Ishikawa (cell line): ENCODE measurements around the gene TRIP6.

Source experiments
- CEBPB ChIP-seq: IDR thresholded peaks from 2 replicates; pipeline ENCODE4 v1.6.1; 2012
- CREB1 ChIP-seq: IDR thresholded peaks from 2 replicates; pipeline ENCODE4 v1.6.1; 2012; ENCODE audit warnings: low read depth
- EGR1 ChIP-seq: IDR thresholded peaks from 2 replicates; pipeline ENCODE4 v1.6.1; 2012
- EP300 ChIP-seq: IDR thresholded peaks from 2 replicates; pipeline ENCODE4 v1.6.1; 2012; ENCODE audit warnings: borderline replicate concordance
- FOXM1 ChIP-seq: IDR thresholded peaks from 2 replicates; pipeline ENCODE4 v1.6.1; 2012; ENCODE audit warnings: low read depth, borderline replicate concordance
- MAX ChIP-seq: IDR thresholded peaks from 2 replicates; pipeline ENCODE4 v1.6.1; 2012
- NFIC ChIP-seq: IDR thresholded peaks from 2 replicates; pipeline ENCODE4 v1.6.1; 2012
- RAD21 ChIP-seq: IDR thresholded peaks from 2 replicates; pipeline ENCODE4 v1.6.1; 2012; ENCODE audit warnings: low read depth
- REST ChIP-seq: IDR thresholded peaks from 2 replicates; pipeline ENCODE4 v1.6.1; 2012; ENCODE audit warnings: low read depth, mild to moderate bottlenecking
- TAF1 ChIP-seq: IDR thresholded peaks from 2 replicates; pipeline ENCODE4 v1.6.1; 2012; ENCODE audit warnings: low read depth, mild to moderate bottlenecking
- TCF12 ChIP-seq: IDR thresholded peaks from 2 replicates; pipeline ENCODE4 v1.6.1; 2012; ENCODE audit warnings: low read depth
- TEAD4 ChIP-seq: IDR thresholded peaks from 2 replicates; pipeline ENCODE4 v1.6.1; 2012
- USF1 ChIP-seq: IDR thresholded peaks from 2 replicates; pipeline ENCODE4 v1.6.1; 2012
- YY1 ChIP-seq: IDR thresholded peaks from 2 replicates; pipeline ENCODE4 v1.6.1; 2012; ENCODE audit warnings: low read depth
- ZBTB7A ChIP-seq: IDR thresholded peaks from 2 replicates; pipeline ENCODE4 v1.6.1; 2012; ENCODE audit warnings: low read depth

Gene TRIP6

GRCh38 chr7:100886142-100886935 lies 19.2 kb downstream of the TRIP6 start:
- no peak for TF ChIP-seq REST
- no peak for TF ChIP-seq FOXM1
- TF ChIP-seq TEAD4 = no peak
- no peak for TF ChIP-seq CREB1
- no peak for TF ChIP-seq TCF12
- no peak for TF ChIP-seq CEBPB
- no peak for TF ChIP-seq RAD21
- TF ChIP-seq USF1 = no peak
- no peak for TF ChIP-seq EP300
- no peak for TF ChIP-seq EGR1

GRCh38 chr7:100886936-100887515 lies 19.8 kb downstream of the TRIP6 start:
- TF ChIP-seq CEBPB (no peak), MAX (no peak), RAD21 (no peak), REST (no peak), USF1 (no peak), ZBTB7A (no peak), EGR1 (no peak), TAF1 (no peak), CREB1 (no peak), EP300 (no peak)

- no peak for TF ChIP-seq TEAD4
- no peak for TF ChIP-seq EP300
- no peak for TF ChIP-seq ZBTB7A
- TF ChIP-seq REST = no peak
- no peak for TF ChIP-seq TAF1
- TF ChIP-seq EGR1 = no peak
- no peak for TF ChIP-seq MAX
- TF ChIP-seq NFIC = no peak
- TF ChIP-seq CREB1 = no peak
- TF ChIP-seq CEBPB = no peak
- no peak for TF ChIP-seq FOXM1
- no peak for TF ChIP-seq TCF12
- TF ChIP-seq USF1 = no peak
- TF ChIP-seq RAD21 = no peak
- TF ChIP-seq YY1 = no peak
Observed at GRCh38 chr7:100887516-100888290, 20.5 kb downstream of the TRIP6 start.
